GM13976 (cell line): Measurements from ENCODE around the gene RANBP10.

Experiments
- DNase-seq: peaks from one replicate; pipeline ENCODE4 v3.0.0; 2012; ENCODE audit warnings: low spot score
- CTCF ChIP-seq: IDR thresholded peaks from 2 replicates; pipeline ENCODE4 v1.5.1; 2012; ENCODE audit warnings: borderline replicate concordance, mild to moderate bottlenecking; ENCODE audit not compliant: insufficient read depth; ENCODE audit errors: extremely low read depth, missing control alignments, control extremely low read depth
- in situ Hi-C: fragments of 300-500 bp; cut with MboI; formaldehyde crosslinking; loops from one replicate; pipeline ENCODE4 v1.12.0; 2022; ENCODE audit warnings: low sequenced_read_pairs, mixed read lengths, inconsistent platforms; ENCODE audit not compliant: unreplicated experiment

The RANBP10 gene

GRCh38 chr16:67736858-67737257, 69.5 kb downstream of the RANBP10 start:
- no peak for DNase-seq
- TF ChIP-seq CTCF, result no peak
- in situ Hi-C loops, result no loop called here

GRCh38 chr16:67734731-67735201, 71.6 kb downstream of the RANBP10 start:
- no peak for TF ChIP-seq CTCF
- DNase-seq, result no peak
- in situ Hi-C loops, result no loop called here

- in situ Hi-C loops, result no loop called here
- TF ChIP-seq CTCF, result no peak
- DNase-seq, result no peak
Measured at GRCh38 chr16:67733734-67734470, 72.5 kb downstream of the RANBP10 start.

- in situ Hi-C loops, result no loop called here
- TF ChIP-seq CTCF, result no peak
- DNase-seq, result no peak
Measured at GRCh38 chr16:67731753-67732095, 74.6 kb downstream of the RANBP10 start.

GRCh38 chr16:67731071-67731752, 75.1 kb downstream of the RANBP10 start:
- no peak for DNase-seq
- no peak for TF ChIP-seq CTCF
- in situ Hi-C loops, result no loop called here

- in situ Hi-C loops, result no loop called here
- no peak for DNase-seq
Measured at GRCh38 chr16:67730326-67730725, 76.0 kb downstream of the RANBP10 start.

More at GRCh38 chr16:67730326-67730725, 76.0 kb downstream of the RANBP10 start:
- TF ChIP-seq CTCF, result no peak
